Breast epithelium (tissue), 4 donors: Measurements from ENCODE around the gene ST6GALNAC2. TPM values are rescaled to one million over a fixed set of nuclear protein-coding genes. Genes with fewer than 3 reads are reported as not detected.

Experiments used
- DNase-seq, 2 donors: peaks; one replicate each; pipeline ENCODE4 v3.0.0-alpha.2; 2019; ENCODE audit warnings: low spot score in 2 of 2
- H3K27ac ChIP-seq, 2 donors: fragments of 200-600 bp; sonication (generic) in 1 of 2; one replicate each; pipeline ENCODE4 v1.5.1; 2016 to 2019; ENCODE audit warnings: mild to moderate bottlenecking in 1 of 2
- H3K27me3 ChIP-seq, 2 donors: fragments of 200-600 bp; sonication (generic) in 1 of 2; one replicate each; pipeline versions ENCODE4 v1.5.1 to v1.6.0; 2017 to 2019; ENCODE audit warnings: control low read depth in 1 of 2, mild to moderate bottlenecking in 1 of 2
- H3K36me3 ChIP-seq: fragments of 200-600 bp; one replicate; pipeline ENCODE4 v1.5.1; 2019
- H3K4me1 ChIP-seq, 2 donors: fragments of 200-600 bp; sonication (generic); one replicate each; pipeline ENCODE4 v1.5.1; 2016 to 2019; ENCODE audit warnings: control low read depth in 1 of 2
- H3K4me3 ChIP-seq, 3 donors: fragments of 200-600 bp; sonication (generic); 1 replicate in 2 of 3; 2 replicates in 1 of 3; pipeline ENCODE4 v1.5.1; 2016 to 2019; ENCODE audit warnings: mild to moderate bottlenecking in 3 of 3, moderate library complexity in 2 of 3
- H3K9me3 ChIP-seq, 2 donors: fragments of 200-600 bp; sonication (generic) in 1 of 2; one replicate each; pipeline ENCODE4 v1.5.1; 2016 to 2019; ENCODE audit warnings: control low read depth in 1 of 2
- CTCF ChIP-seq, 3 donors: fragments of 450-650 bp; IDR thresholded peaks; one replicate each; pipeline ENCODE4 v1.5.1; 2016 to 2017; ENCODE audit warnings: antibody characterized with exemption in 3 of 3, mild to moderate bottlenecking in 3 of 3, moderate library complexity in 3 of 3
- POLR2A ChIP-seq: fragments of 450-650 bp; IDR thresholded peaks from one replicate; pipeline ENCODE4 v1.6.1; 2016; ENCODE audit warnings: antibody characterized with exemption, mild to moderate bottlenecking, moderate library complexity
- POLR2AphosphoS5 ChIP-seq, 3 donors: sonication (generic); formaldehyde crosslinking; IDR thresholded peaks; one replicate each; pipeline ENCODE4 v1.6.1; 2017; ENCODE audit warnings: antibody characterized with exemption in 3 of 3
- intact Hi-C: fragments of 100-400 bp; cut with DNase I; formaldehyde crosslinking; loops from one replicate; pipeline ENCODE4 v1.15.1; 2023; ENCODE audit warnings: low total_unique reads
- total RNA-seq, 3 donors: library from RNA; depleted of rRNA; stranded (reverse); fragments of >200 nt; gene quantifications; one replicate each; pipeline ENCODE4 v1.1.0, GENCODE V29; 2016

Gene ST6GALNAC2
- total RNA-seq, 3 donors from 2014 or later = 10.5 to 39.8 (median 12.0) TPM

DNA sequence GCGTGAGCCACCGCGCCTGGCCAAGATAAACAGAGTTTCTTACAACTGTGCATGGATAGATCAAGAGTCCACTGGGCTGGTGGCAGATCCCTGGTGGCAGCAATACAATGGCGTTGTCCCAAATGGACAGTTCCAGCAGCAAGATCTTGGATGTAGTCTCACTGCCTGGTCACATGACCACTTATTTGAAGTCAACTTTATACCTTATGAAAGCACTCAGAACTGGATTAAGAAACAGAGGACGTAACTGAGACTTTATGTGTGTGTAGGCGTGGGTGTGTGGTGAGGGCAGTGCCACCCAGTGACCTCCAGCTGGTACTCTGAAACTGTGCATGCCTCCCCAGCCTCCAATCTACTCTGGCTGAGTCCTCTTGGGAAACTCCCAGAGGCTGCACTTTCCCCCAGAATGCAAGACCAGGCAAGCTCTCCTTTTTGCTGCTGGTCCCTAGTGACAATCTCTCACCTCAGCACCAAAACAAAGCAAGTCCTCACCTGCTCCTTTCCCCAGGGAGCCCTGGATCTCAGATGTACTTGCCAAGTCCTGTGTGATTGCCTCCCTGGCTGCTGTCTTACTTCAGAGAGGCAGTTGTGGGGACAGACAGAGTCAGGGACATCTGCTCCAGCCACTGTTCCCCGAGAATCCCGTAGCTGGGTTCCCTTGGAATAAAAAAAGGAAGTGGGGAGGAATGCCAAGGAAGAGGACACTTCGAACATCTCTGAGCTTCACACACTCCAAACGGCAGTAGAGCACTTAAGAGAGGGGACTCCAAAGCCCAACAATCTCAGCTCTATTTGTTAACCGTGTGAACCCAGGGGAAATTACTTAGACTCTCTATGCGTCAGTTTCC, 11.7 kb upstream of the ST6GALNAC2 start:
- H3K27me3 ChIP-seq = no peaks in the 10 kb centered on the region
- peak overlapping the region in 1 of 3 donors; percentile 1 for H3K4me3 ChIP-seq
- no peaks in the 10 kb centered on the region for H3K9me3 ChIP-seq
- TF ChIP-seq POLR2AphosphoS5 (IDR thresholded peaks at IDR 0.05) (peak in 2 of 3 donors; percentile 25 to 26), POLR2A (no peak)
- H3K27ac ChIP-seq = peak overlapping the region; percentile 72 to 74
- H3K36me3 ChIP-seq = no peaks in the 10 kb centered on the region
- intact Hi-C loops = no loop called here
- peaks cover 0 to 4% of the 10 kb centered on the region in 2 donors for H3K4me1 ChIP-seq
- peak in 1 of 2 donors; percentile 88 for DNase-seq

DNA sequence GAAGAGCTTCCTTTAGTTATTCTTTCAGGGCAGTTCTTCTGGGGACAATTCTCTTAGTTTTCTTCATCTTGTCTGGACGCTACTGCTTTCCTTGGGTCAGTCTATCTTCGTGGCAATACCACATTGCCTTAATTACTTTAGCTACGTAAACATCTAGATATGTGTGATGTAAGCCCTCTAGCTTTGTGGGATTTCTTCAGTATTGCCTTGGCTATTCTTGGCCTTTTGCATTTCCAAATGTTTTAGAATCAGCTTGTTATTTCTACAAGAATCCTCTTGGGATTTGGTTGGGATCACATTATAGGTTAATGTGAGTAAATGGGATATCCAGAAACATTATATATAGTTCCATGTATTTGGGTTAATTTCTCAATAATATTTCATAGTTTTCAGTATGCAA, 9.0 kb upstream of the ST6GALNAC2 start:
- intact Hi-C loops = no loop called here
- no peaks in the 10 kb centered on the region for H3K27me3 ChIP-seq

DNA sequence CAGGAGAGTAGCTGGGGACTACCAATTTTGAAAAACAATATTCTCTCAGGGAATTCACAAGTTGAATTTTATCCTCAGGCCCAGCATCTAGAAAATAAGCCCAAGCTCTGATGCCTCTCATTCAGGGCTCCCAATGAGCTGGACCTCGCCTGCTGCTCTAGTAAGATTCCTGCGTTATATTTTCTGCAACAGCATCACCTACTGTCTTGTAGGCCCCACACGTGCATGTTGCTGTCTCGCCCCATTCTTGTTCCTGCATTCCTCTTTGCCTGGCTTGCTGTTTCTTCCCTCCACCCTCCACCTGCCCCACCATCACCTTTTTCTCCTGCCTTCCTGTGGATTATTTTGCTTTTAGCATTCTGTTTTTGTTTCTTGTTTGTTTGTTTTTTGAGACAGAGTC, 8.3 kb upstream of the ST6GALNAC2 start:
- Histone ChIP-seq H3K36me3 (no peaks in the 10 kb centered on the region), H3K4me1 (peaks cover 0 to 4% of the 10 kb centered on the region in 2 donors), H3K27me3 (no peaks in the 10 kb centered on the region), H3K9me3 (no peaks in the 10 kb centered on the region), H3K27ac (no peak overlapping the region), H3K4me3 (no peak overlapping the region)
- TF ChIP-seq CTCF (IDR thresholded peaks at IDR 0.05) (no peak), POLR2AphosphoS5 (IDR thresholded peaks at IDR 0.05) (no peak)
- no peak for DNase-seq
- intact Hi-C loops = no loop called here

More for the DNA sequence above, 9.0 kb upstream of the ST6GALNAC2 start:
- no peak for TF ChIP-seq CTCF (IDR thresholded peaks at IDR 0.05)
- TF ChIP-seq POLR2A = no peak
- TF ChIP-seq POLR2AphosphoS5 (IDR thresholded peaks at IDR 0.05) = no peak
- Histone ChIP-seq H3K27ac (no peak overlapping the region), H3K9me3 (no peaks in the 10 kb centered on the region), H3K4me1 (peaks cover 0 to 4% of the 10 kb centered on the region in 2 donors), H3K4me3 (no peak overlapping the region), H3K36me3 (no peaks in the 10 kb centered on the region)
- no peak for DNase-seq

GRCh38 chr17:76593384-76593826, 7.7 kb upstream of the ST6GALNAC2 start:
- Histone ChIP-seq H3K9me3 (no peaks in the 10 kb centered on the region), H3K27me3 (no peaks in the 10 kb centered on the region), H3K4me1 (peaks cover 0 to 3% of the 10 kb centered on the region in 2 donors), H3K36me3 (no peaks in the 10 kb centered on the region), H3K4me3 (no peak overlapping the region), H3K27ac (no peak overlapping the region)
- intact Hi-C loops = no loop called here
- TF ChIP-seq POLR2A = no peak
- no peak for TF ChIP-seq POLR2AphosphoS5 (IDR thresholded peaks at IDR 0.05)
- TF ChIP-seq CTCF (IDR thresholded peaks at IDR 0.05) = no peak
- no peak for DNase-seq

- Histone ChIP-seq H3K4me1 (peaks cover 0 to 7% of the 10 kb centered on the region in 2 donors), H3K27me3 (peaks cover 3 to 5% of the 10 kb centered on the region in 2 donors)
- DNase-seq = no peak
Measured at GRCh38 chr17:76588182-76588581, 2.5 kb upstream of the ST6GALNAC2 start.

More at GRCh38 chr17:76588182-76588581, 2.5 kb upstream of the ST6GALNAC2 start:
- Histone ChIP-seq H3K9me3 (no peaks in the 10 kb centered on the region), H3K4me3 (no peak overlapping the region), H3K27ac (no peak overlapping the region), H3K36me3 (no peaks in the 10 kb centered on the region)
- intact Hi-C loops = no loop called here
- no peak for TF ChIP-seq POLR2AphosphoS5 (IDR thresholded peaks at IDR 0.05)
- TF ChIP-seq CTCF (IDR thresholded peaks at IDR 0.05) = no peak
